ENCODE measurements around the gene WBP2.
"Not testable (repeated sequence)": the region's sequence is repeated elsewhere in the genome, so short reads cannot be mapped to it uniquely, and the experiment has no call there.

Gene WBP2

DNA sequence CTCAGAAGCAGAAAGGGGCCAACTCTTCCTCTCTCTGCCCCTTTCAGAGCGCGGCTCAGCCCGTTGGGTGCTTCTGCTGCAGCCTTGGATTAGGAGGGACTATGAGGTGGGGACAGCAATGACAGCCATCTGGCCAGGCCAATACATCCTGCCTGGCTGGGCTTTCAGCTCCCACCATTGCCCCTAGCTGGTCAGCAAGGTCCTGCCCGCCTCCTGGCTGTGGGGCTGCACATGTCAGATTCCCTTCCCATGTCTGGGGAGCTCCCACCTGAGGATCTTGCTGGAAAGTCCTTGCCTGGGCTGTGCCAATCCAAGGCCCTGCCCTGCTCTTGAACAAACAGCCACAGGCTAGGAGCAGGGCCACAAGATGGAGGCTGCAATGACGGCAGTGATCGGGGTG is 33.3 kb upstream of the WBP2 start:
- no peak for DNase-seq (ENCODE audit: low spot score)

DNA sequence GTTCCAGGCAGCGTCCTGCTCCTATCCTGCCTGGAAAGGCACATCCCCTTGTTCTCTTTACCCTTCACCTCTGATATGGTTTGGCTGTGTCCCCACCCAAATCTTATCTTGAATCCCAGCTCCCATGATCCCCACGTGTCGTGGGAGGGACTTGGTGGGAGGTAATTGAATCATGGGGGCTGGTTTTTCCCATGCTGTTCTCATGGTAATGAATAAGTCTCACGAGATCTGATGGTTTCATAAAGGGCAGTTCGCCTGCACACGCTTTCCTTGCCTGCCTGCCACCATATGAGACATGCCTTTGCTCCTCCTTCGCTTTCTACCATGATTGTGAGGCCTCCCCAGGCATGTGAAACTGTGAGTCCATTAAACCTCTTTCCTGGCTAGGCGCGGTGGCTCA is 30.7 kb upstream of the WBP2 start:
- not testable (repeated sequence) for DNase-seq (ENCODE audit: low spot score)

DNA sequence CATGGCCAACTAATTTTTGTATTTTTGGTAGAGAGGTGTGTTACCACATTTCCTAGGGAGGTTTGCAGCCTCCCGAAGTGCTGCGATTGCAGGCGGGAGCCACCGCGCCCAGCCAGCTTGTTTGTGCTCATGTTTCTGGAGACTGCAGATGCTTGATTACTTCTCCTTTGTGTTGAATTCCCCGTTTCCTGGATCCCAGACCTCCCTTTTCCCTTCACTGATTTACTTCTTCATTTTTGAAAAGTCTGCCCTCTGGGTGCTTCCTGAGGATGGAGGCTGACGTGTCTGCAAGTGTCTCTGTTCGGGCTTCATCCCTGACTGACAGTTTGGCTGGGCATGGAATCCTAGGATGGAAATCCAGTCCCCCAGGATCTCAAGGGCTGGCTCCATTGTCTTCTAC is 30.3 kb upstream of the WBP2 start:
- no peak for DNase-seq (ENCODE audit: low spot score)

DNA sequence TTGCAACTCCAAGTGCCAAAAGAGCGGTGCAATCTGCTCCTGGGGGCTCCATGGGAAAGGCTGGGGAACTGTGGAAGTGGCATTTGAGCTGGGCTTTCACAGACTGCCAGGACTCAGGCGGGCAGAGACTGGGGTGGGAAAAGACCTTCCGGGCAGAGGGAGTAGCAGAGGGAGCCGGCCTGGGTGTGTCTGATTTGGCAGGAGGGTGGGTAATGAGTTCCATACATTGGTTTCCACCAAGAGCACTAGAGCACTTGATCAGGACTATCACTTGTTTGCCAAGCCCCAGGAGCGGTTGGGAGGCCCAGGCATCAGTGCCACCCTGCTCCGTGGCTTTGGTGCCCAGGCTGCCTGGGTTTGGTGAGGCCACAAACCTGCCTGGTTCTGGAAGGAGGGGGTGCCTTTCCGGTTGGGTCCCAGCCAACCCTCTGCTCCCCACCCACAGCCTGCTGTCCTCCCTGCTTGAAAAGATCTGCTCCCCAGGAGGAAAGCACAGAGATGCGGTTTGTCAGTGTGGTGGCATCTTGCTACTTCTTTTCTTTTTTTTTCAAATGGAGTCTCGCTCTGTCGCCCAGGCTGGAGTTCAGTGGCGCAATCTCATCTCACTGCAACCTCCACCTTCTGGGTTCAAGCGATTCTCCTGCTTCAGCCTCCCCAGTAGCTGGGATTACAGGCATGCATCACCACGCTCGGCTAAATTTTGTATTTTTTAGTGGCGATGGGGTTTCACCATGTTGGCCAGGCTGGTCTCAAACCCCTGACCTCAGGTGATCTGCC is 26.7 kb upstream of the WBP2 start:
- no peak for DNase-seq (ENCODE audit: low spot score)

DNA sequence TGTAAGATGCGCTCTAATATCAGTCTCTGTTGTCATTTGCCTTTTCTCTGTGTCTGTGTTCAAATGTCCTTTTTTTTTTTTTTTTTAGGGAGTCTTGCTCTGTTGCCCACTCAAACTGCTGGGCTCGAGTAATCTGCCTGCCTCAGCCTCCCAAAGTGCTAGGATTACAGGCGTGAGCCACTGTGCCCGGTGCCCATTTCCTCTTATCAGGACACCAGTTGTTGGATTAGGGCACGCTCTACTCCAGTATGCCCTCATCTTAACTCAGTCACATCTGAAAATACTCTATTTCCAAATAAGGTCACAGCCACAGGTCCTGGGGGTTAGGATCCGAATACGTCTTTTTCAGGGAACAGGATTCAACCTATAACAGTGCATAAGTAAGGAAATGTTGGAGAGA is 25.1 kb upstream of the WBP2 start:
- no peak for DNase-seq (ENCODE audit: low spot score)

DNA sequence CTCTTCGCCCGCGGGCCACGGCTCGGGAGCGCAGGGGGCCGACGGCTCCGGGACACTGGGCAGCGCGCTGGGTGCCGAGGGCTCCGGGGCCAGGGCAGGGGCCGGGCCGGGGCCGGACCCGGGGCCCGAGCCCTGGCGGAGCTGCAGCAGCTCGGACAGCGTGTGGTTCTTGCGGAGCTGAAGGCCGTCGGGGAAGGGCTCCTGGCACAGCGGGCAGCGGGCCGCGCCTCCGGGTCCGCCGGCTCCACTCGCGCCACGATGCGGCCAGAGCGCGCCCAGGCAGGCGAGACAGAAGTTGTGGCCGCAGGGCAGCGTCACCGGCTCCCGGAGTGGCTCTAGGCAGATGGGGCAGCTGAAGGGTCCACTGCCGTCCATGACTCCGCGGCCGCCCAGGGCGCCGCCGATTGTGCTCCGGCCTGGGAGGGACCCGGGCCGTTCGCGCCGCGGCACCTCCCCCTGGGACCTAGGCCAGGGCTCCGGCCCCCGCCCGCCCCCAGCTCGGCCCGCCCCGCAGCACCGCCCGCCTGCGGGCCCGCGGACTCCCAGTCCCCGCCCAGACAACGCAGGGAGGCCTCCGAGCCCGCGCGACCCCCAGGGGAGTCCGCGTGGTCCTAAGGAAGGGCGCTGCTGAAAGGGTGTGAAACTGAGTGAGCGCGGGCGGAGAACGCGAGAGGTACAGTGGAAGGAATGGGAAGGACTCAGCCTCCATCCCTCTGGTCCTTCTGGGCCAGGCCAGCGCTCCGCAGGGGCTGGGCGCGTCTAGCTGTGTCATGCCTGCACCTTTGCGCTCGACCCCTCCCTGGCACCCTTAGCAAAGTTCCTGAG is 23.3 kb upstream of the WBP2 start, which contains the start of gene TRIM47:
TSS of gene TRIM47 (minus strand) at position 408 of the 825 bp plus-strand sequence. CDS start at position 375, 33 bp downstream.
- DNase-seq (ENCODE audit: low spot score): no peak

DNA sequence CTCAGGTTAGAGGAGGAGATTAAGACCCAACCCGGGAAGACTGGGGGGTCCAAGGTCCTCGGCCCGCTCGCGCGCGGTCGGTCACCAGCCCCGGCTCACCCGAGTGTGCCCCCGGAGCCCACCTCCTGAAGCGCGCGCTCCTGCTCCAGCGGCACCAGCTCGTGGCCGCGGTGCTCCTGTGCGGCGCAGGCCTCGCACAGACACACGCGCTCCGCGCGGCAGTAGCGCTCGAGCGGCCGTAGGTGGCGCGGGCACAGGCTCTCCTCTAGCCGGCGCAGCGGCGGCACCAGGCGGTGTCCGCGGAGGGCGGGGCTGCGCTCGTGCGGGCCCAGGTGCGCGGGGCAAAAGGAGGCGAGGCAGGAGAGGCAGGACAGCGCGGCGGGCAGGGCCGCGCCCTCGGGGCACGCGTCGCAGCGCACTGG is 22.6 kb upstream of the WBP2 start:
- DNase-seq (ENCODE audit: low spot score): peak; percentile 48

DNA sequence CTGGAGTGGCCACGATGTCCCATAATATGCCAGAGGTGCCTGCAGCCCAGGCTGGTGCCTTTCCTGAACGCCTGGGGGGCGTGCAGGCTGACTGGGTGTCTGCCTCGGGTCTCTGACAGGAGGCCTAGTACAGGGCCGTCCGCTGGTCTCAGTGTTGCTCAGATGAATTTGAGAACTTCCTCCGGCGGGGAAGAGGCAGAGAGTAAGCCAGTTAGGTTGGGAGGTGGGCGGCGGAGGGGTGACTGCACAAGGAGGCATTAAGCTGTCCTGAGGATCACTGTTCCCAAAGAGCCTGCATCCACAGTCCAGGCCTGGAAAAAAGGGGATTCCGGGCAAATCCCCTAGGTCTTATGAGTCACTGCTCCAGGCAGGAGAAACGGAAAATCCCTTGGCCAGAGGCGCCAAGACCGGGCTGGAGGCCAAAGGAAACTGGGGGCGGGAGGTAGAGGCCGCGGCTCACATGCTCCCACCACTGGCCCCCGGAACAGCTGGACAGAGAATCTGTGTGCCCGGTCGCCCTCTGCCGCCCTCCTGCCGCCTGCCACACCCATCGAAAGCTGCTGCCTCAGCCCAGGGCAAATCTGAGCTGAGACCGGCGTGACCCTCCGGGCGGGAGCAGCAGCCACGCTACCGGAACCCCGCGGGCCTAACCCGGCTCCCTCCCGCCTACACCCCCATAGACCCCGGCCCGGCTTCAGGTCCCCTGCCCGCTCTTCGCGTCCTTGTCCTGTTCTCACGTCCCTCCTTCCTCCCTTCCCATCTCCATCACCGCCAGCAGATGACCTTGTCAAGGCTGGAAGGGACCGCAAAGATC is 22.0 kb upstream of the WBP2 start:
- DNase-seq (ENCODE audit: low spot score): no peak

DNA sequence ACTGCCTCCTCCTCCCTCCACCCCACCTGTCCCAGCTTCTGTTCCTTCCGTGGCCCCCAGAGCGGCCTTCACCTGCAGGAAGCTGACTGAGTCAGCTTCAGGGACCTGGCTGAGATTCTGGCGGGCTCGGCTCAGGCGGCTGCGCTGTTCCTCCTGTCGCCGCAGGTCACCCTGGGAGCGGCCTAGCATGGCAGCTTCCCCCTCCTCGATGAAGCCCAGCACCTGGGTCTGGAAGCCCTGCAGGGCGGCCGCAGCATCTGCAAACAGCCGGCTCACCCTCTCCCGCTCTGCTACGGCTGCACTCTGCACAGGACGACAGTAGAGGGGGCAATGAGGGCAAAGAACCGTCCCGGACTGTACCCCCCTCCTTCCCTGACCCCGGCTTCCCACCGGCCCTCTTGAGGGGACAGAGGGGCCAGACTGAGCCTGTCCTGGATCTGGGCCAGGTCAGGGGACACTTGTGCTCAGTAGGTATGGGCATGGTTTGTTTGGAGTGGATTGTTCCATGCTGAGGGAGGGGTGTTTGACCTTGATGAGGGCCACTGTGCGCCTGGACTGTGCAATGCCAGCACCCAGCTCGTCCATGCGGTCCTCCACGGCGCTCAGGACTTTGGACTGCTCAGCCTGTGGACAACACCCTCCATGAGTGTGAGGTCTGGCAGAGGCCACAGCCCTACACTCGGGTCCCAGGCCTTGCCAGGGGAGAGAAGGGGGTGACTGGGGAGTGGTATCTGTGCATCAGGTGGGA is 21.2 kb upstream of the WBP2 start:
- no peak for DNase-seq (ENCODE audit: low spot score)

DNA sequence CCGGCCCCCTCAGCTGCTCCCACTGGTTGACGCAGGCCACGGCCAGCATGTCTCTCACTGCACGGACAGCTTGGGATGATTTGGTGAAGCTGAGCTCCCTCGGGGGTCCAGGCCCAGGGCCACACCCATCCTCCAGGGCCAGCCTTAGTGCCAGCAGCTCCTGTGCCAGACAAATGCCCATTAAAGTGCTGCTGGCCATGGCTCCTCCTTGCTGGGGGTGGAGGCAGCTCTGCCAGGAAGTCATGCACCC is 20.7 kb upstream of the WBP2 start:
- DNase-seq (ENCODE audit: low spot score): no peak

DNA sequence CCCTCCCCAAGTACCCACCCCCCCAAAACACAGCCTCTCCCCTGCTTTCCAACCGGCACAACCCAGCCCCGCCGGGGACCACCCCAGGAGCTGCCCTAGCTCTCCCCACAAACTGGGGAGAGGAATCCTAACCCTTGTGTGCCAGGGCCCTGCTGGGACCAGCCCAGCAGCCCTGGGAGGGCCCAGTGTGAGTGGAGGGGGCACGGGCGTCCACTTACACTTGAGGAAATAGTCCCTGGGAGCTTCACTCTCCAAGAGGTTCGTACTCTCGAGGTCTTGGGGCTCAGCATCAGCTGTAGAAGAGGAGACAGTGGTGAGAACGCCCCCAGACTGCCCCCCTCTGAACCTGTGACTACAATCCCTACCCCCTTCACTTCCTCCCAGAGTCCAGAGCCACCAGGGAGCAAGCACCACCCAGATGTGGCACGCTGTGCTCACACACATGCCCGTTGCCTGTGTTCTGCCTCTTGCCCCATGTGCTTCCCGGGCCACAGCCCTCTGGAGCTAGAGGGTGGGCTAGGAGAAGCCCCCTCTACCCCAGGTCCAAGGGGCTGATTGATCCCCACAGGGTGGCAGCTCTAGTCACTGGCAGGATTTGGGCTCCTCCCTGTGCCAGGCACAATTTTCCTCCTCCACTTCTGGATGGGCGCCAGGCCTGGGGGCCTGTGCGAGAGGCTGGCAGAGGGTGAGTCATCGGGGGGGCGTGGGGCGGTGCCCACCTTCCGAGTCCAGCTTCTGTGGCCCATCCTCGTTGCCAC is 20.2 kb upstream of the WBP2 start:
- no peak for DNase-seq (ENCODE audit: low spot score)

DNA sequence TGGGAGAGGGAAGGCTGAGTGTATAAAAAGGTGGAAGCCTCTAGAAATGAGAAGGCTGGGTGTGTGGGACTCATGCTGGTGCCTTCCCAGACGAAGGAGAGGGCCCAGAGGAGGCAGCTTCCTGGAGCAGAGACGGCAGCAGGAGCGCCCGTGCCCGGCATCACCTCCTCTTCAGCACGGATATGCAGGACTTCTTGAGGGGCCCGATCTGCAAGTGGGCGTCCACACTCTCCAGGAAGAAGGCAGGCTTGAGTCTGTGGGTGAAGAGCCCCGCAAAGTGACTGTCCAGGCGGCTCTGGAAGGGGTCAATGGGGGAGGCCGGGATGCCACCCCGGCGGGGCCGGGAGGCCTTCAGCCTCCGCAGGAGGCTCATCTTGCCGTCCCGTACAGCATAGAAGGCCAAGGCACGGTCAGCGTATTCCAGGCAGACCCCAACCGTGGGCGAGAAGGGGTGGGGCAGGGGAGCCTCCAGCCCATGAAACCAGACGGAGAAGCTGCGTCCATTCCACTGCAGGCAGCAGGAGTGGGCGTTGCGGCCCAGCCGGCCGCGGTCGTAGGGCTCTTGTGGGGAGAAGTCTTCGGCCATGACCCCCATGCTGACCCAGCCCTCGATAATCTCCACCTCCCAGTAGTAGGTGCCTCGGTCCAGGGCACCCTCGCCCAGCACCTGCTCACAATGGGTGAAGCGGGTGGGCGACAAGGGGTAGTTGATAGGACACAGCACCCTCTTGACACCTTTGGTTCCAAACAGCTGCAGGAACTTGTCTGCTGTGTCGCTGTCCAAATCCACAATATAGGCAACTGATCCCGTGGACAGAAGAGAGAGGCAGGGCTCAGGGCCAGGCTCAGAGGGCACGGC is 19.4 kb upstream of the WBP2 start:
- no peak for DNase-seq (ENCODE audit: low spot score)

DNA sequence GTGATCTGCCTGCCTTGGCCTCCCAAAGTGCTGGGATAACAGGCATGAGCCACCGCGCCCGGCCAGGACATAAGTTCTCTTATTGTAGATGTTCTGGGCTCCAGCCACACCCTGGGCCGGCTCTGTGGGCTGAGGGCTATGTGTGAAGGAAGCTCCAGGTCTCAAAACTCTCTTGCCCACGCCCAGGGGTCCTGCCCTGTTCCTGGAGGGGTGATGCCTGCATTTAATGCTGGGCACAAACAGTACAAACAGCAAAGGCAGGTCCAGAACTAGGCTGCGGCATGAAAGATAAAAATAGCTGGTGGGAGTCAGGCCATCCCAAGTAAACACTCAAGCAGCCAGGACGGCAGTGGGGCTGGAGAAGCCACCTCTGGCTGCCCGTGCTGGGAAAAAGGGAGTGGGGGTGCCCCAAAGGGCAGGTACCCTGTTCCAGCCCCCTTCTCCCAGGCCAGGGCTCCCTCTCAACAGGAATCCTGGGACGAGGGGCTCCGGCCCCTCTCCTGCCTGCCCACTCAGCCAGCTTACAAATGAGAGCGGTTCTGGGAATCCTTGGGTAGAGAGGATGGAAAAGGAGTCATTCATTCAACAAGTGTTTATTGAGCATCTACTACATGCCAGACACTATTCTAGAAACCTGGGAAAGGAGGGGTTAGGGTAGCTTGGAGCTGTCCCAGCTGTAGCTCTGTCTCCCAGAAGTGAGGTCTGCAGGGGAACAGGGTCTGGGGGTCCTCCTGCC is 18.6 kb upstream of the WBP2 start:
- no peak for DNase-seq (ENCODE audit: low spot score)

DNA sequence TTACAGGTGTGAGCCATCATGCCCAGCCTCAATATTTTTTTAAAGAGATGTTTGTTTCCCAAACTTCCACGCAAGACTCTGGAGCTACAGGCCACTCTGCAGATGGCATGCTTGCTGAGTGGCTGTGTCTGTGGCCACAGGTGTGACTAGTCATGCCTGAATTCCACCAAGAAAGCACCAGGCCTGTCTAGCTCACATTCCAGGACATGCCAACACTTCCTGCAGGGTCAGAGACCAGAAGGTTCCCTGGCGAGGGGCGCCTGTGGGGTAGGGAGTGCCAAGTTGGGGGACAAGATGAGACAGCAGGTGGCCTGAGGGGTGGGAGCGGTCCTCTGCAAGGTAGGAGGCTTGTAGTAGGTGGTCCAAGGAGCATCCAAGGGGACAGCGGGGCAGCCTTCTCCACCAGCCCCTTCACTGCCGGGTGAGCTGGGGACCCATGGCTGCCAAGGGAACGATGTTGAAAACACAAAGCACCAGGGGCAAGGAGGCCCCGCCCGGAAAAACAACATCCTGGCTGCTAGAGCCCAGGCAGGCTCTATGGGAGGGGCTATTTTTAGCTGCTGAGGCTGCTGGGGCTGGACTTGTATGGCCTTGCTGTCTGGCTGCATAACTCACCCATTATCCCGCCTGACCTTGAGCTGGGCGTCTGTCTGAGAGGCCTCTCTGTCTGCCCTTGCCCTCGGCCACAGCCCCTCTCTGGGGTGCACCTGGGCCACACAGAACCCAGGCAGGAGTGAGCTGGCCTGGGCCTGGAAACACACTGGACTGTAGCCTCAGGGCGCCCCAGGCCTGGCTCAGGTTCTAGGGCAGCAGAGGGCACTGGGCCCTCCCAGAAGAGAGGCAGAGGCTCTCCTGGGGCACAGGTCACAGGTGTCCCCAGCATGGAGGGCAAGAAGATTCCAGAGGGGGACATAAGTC is 17.6 kb upstream of the WBP2 start:
- DNase-seq (ENCODE audit: low spot score): no peak

DNA sequence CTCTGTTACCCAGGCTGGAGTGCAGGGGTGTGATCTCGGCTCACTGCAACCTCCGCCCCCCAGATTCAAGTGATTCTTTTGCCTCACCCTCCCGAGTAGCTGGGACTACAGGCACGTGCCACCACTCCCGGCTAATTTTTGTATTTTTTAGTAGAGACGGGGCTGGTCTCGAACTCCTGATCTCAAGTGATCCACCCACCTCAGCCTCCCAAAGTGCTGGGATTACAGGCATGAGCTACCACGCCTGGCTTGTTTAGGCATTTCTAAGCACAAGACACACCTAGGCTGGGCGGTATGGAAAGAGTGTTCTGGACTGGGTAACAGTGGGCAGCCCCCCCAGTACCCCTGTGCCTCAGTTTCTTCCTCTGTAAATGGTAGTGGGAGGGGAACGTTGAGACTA is 15.1 kb upstream of the WBP2 start:
- DNase-seq (ENCODE audit: low spot score): not testable (repeated sequence)

DNA sequence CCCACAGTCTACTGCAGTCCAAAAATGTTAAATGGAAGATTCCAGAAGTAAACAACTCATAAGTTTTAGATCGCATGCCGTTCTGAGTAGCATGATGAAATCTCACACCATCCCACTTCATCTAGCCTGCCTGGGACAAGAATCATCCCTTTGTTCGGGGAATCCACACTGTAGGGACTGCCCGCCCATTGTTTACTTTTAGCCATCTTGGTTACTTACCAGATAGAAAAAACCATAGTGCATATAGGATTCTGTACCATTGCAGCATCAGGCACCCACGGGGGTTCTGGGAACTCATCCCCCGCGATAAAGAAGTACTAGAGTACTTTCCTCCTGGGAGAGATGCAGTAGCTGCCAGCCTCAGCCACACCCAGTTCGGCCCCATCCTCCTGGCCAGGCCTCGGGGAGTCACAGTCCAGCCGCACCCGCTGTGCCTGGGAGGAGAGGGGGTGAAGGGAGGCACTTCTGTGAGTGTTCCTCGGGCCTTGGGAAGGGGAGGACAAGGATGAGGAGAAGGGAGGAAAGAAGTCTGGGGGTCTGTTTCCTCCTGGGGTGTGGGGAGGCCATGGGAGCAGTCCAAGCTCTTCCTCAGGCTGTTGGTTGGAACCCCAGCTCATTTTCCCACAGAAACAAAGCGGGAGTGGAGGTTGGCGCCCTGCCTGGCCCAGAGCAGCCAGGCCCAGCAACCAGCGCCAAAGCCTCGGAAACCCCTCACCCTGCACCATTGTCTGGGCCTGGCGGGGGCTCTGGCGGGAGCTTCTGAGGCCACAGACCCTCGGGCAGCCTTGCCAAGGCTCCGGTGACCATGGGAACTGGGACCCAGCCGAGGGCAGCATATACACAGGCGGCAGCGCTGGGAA is 14.4 kb upstream of the WBP2 start:
- no peak for DNase-seq (ENCODE audit: low spot score)

DNA sequence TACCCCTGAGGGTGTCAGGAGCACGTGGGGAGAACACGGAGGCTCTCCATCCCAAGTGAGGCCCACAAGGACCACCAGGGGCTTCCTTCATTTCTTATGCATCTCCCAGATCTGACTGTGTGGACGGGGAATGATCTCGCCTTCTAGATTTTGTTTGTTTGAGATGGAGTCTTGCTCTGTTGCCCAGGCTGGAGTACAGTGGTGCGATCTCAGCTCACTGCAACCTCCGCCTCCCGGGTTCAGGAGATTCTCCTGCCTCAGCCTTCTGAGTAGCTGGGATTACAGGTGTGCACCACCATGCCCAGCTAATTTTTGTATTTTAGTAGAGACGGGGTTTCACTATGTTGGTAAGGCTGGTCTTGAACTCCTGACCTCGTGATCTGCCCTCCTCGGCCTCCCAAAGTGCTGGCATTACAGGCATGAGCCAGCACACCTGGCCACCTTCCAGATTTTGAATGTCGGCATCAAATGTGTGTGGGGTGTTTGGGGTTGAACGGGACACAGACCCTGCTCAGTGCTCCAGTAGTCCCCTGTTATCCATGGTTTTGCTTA is 13.7 kb upstream of the WBP2 start:
- DNase-seq (ENCODE audit: low spot score): not testable (repeated sequence)

All from hematopoietic multipotent progenitor cell treated with erythropoietin and hydrocortisone succinate and interleukin-3 and kit ligand, for 17 days (in vitro differentiated cells).